Measurements from ENCODE around the gene AGBL3.

- TF ChIP-seq SP1 (CRISPR knock-in tag; conservative IDR thresholded peaks at IDR 0.05) (no peak), ZNF232 (CRISPR knock-in tag; IDR thresholded peaks at IDR 0.05) (no peak), CTCF (IDR thresholded peaks at IDR 0.05) (no peak), ESRRA (CRISPR knock-in tag; IDR thresholded peaks at IDR 0.05; ENCODE audit: borderline replicate concordance) (no peak), NR3C1 (CRISPR knock-in tag; conservative IDR thresholded peaks at IDR 0.05; ENCODE audit: low read depth) (no peak), ZNF219 (CRISPR knock-in tag; IDR thresholded peaks at IDR 0.05; ENCODE audit: borderline replicate concordance) (no peak), ZBTB21 (CRISPR knock-in tag; IDR thresholded peaks at IDR 0.05; ENCODE audit: borderline replicate concordance) (no peak), ZNF281 (CRISPR knock-in tag; IDR thresholded peaks at IDR 0.05) (no peak), E2F4 (CRISPR knock-in tag; IDR thresholded peaks at IDR 0.05; ENCODE audit: borderline replicate concordance, low read depth) (no peak), MAX (CRISPR knock-in tag; IDR thresholded peaks at IDR 0.05) (no peak), TEAD4 (CRISPR knock-in tag; IDR thresholded peaks at IDR 0.05) (no peak), TP53 (CRISPR knock-in tag; IDR thresholded peaks at IDR 0.05) (no peak), EMX1 (CRISPR knock-in tag; IDR thresholded peaks at IDR 0.05) (no peak), NR2C2 (CRISPR knock-in tag; IDR thresholded peaks at IDR 0.05) (no peak)
Measured at GRCh38 chr7:134940729-134941128, 45.6 kb upstream of the AGBL3 start.

Data from WTC11 (cell line).